ENCODE results near the gene CNOT8. TPM values are rescaled to one million over a fixed set of nuclear protein-coding genes. Genes with fewer than 3 reads are reported as not detected.
A peak's percentile ranks its signal among the peaks of the same experiment; 100 is the strongest.

Gene CNOT8
- total and polyA plus RNA-seq, 7 donors: 14.2 to 33.9 (median 17.0) TPM

DNA sequence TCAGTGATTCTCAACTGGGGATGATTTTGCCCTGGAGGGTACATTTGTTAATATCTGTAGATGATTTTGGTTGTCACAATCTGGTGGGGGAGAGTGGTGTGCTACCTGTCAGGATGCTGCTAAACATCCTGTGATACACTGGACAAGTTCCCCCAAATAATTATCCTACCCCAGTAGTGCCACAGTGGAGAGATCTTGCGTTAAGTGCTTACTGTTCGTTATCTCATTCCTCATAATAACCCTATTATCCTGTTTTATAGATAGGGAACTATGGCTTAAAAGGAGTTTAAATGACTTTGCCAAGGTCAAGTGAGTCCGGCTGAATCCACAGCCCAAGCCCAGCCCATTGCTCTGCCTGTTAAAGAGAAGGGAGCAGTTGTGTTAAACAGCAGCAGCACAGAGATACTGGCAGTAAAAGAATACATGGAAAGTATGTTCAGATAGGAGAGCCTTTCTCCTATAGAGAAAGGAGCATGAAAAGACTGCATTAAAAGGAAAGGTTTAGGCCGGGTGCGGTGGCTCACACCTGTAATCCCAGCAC, 15.4 kb downstream of the CNOT8 start:
- intact Hi-C loops (cut with DNase I): no loop called here
- ATAC-seq (no peak), DNase-seq (no peak)
- Histone ChIP-seq H3K4me3 (no peak overlapping the region), H3K4me1 (no peaks in the 10 kb centered on the region), H3K36me3 (ENCODE audit: insufficient read depth in 1 of 2, low read depth in 1 of 2) (peaks cover 20 to 79% of the 10 kb centered on the region in 2 donors), H3K27me3 (ENCODE audit: insufficient read depth in 3 of 3, low read length in 2 of 3) (no peaks in the 10 kb centered on the region), H3K27ac (no peak overlapping the region), H3K9me3 (no peaks in the 10 kb centered on the region)
- 90 to 94% (median 93%) methylated on average over 5 of the region's 5 CpGs for WGBS, 3 donors
- TF ChIP-seq, protein P1, sequence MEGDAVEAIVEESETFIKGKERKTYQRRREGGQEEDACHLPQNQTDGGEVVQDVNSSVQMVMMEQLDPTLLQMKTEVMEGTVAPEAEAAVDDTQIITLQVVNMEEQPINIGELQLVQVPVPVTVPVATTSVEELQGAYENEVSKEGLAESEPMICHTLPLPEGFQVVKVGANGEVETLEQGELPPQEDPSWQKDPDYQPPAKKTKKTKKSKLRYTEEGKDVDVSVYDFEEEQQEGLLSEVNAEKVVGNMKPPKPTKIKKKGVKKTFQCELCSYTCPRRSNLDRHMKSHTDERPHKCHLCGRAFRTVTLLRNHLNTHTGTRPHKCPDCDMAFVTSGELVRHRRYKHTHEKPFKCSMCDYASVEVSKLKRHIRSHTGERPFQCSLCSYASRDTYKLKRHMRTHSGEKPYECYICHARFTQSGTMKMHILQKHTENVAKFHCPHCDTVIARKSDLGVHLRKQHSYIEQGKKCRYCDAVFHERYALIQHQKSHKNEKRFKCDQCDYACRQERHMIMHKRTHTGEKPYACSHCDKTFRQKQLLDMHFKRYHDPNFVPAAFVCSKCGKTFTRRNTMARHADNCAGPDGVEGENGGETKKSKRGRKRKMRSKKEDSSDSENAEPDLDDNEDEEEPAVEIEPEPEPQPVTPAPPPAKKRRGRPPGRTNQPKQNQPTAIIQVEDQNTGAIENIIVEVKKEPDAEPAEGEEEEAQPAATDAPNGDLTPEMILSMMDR (IDR thresholded peaks at IDR 0.05): no peak

DNA sequence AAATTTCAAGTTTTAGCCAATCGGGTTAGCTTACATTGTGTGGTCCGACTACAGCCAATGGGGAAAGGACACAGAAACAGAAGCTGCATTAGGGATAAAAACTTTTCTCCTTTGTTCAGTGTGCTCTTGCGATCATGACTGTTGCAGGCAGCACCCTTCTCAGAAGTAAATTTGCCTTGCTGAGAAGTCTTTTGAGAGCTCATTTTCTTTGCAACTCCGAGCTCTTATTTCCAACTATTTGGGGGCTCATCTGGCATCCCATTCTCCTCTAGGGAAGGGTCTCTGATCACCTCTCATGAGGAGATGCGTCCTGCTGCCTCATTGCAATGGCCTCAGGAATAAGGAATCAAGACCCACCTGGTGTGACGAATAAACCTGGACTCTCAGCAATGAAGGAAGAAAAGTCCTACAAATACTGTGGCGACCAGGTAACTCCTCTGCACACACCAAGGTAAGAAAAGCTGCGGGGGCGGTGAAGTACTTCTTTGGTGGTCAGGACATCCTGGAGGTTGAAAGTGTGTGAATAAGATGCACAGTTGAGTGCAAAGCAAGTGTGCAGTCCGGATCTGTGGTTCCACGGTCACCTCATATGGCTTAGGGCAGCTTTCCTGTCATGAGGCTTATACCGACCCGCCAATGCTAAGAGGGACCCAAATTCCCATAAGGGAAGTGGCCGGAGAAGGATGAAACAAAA, 20.4 kb downstream of the CNOT8 start:
- Histone ChIP-seq H3K4me1 (no peaks in the 10 kb centered on the region), H3K27me3 (ENCODE audit: insufficient read depth in 3 of 3, low read length in 2 of 3) (no peaks in the 10 kb centered on the region), H3K4me3 (no peak overlapping the region), H3K27ac (no peak overlapping the region), H3K9me3 (no peaks in the 10 kb centered on the region), H3K36me3 (ENCODE audit: insufficient read depth in 1 of 2, low read depth in 1 of 2) (peaks cover 11 to 35% of the 10 kb centered on the region in 2 donors)
- TF ChIP-seq, protein P1 (IDR thresholded peaks at IDR 0.05): no peak
- DNase-seq: no peak
- ATAC-seq: no peak
- intact Hi-C loops (cut with DNase I): no loop called here
- WGBS, 3 donors: 94 to 96% (median 96%) methylated on average over 14 of the region's 14 CpGs

DNA sequence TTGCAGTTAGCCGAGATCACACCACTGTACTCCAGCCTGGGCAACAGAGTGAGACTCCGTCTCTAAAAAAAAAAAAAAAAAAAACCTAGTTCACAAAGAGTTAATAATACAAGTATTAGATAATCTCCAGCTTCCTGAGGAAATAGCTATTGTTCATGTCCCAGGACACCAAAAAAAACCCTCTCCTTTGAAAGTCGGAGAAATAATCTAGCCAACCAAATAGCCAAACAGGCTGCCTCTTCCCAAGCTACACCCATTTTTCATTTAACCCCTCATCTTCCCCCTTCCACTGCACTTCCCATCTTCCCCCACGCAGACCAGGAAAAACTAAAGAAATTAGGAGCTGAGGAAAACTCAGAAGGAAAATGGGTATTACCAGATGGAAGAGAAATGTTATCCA, 23.6 kb downstream of the CNOT8 start:
- ATAC-seq (peak in 1 of 4 donors; percentile 50), DNase-seq (no peak)
- Histone ChIP-seq H3K36me3 (ENCODE audit: insufficient read depth in 1 of 2, low read depth in 1 of 2) (peaks cover 2 to 29% of the 10 kb centered on the region in 2 donors), H3K4me3 (no peak overlapping the region), H3K27me3 (ENCODE audit: insufficient read depth in 3 of 3, low read length in 2 of 3) (no peaks in the 10 kb centered on the region), H3K4me1 (no peaks in the 10 kb centered on the region), H3K27ac (no peak overlapping the region), H3K9me3 (peaks cover 16% of the 10 kb centered on the region)
- intact Hi-C loops (cut with DNase I): no loop called here
- TF ChIP-seq, protein P1 (IDR thresholded peaks at IDR 0.05): no peak
- 49 to 63% (median 60%) methylated on average over 4 of the region's 4 CpGs for WGBS, 3 donors

DNA sequence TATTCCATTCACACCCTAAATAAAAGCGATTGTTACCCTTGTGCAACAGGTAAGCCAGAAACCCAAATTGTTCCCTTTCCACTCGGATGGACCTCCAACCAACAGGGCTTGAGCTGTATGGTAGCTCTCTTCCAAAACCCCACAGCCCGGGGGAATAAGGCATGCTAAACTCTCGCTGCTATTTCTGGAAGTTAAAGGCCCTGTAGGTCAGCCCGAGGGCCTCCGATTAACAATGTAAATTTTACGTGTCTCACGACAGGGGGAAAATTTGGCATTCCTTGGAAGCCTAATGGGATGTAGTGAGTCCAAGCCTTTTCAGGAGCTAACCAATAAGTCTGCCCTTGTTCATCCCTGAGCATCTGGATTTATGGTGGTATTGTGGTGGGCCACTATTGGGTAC, 26.0 kb downstream of the CNOT8 start:
- no peak overlapping the region for H3K27ac ChIP-seq
- DNase-seq: no peak
- no peaks in the 10 kb centered on the region for H3K27me3 ChIP-seq (ENCODE audit: insufficient read depth in 3 of 3, low read length in 2 of 3)
- no peak overlapping the region for H3K4me3 ChIP-seq
- TF ChIP-seq, protein P1 (IDR thresholded peaks at IDR 0.05): no peak
- H3K4me1 ChIP-seq: no peaks in the 10 kb centered on the region
- peaks cover 16% of the 10 kb centered on the region for H3K9me3 ChIP-seq
- no peak for ATAC-seq
- intact Hi-C loops (cut with DNase I): no loop called here
- WGBS, 3 donors: 84 to 93% (median 91%) methylated on average over 8 of the region's 8 CpGs
- peaks cover 8 to 51% of the 10 kb centered on the region in 2 donors for H3K36me3 ChIP-seq (ENCODE audit: insufficient read depth in 1 of 2, low read depth in 1 of 2)
